HG02610 (cell line): ENCODE data around the gene HSH2D.
A peak's percentile ranks its signal among the peaks of the same experiment; 100 is the strongest.
"Not testable (repeated sequence)": the region's sequence is repeated elsewhere in the genome, so short reads cannot be mapped to it uniquely, and the experiment has no call there.

ENCODE experiments used
- ATAC-seq: cut with Tn5 transposase; IDR thresholded peaks from one replicate; pipeline ENCODE4 v1.9.1; 2021; ENCODE audit warnings: mild to moderate bottlenecking, moderate library complexity; ENCODE audit not compliant: unreplicated experiment

The HSH2D gene, protein sequence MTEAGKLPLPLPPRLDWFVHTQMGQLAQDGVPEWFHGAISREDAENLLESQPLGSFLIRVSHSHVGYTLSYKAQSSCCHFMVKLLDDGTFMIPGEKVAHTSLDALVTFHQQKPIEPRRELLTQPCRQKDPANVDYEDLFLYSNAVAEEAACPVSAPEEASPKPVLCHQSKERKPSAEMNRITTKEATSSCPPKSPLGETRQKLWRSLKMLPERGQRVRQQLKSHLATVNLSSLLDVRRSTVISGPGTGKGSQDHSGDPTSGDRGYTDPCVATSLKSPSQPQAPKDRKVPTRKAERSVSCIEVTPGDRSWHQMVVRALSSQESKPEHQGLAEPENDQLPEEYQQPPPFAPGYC

DNA sequence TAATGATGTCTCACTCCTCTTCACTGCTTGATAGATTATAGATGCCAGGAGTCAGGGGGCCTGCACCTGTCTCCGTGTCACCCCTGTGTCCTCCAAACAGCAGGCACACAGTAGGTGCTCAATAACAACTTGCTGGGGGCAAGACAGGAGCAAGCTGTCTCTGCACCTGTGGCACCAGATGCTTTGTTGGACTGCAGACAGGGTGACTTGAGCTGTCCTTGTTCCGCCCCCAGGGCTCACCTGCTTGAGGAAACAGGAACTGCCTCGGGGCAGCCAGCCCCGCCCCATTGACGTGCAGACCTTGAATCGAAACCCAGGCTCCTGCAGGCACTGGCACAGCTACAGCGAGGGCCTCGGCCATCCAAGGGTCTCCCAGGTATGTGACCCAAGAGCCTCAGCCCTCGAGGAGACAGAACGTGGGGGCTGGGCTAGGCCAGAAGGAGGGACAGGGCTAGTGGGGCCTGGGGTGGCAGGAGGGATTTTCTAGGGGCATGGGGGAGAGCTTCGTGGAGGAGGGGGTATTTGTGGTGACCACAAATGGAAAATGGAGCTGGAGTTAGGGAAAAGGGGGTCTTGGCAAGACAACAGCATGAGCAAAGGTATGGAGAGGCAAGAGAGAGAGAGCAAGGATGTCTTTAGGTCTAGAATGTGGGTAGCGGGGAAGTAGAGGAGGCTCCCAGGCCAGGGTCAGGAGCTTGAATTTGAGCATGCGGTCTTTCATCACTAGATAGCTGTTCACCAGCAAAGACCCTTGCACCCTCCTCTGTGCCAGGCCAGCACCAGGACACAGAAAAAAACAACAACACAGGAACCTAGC, at the start of gene HSH2D:
Gene HSH2D, plus strand, starts transcription at position 287 of the 817 bp plus-strand sequence. CDS start 5,066 bp downstream, outside the sequence.
- peak; percentile 49 for ATAC-seq

DNA sequence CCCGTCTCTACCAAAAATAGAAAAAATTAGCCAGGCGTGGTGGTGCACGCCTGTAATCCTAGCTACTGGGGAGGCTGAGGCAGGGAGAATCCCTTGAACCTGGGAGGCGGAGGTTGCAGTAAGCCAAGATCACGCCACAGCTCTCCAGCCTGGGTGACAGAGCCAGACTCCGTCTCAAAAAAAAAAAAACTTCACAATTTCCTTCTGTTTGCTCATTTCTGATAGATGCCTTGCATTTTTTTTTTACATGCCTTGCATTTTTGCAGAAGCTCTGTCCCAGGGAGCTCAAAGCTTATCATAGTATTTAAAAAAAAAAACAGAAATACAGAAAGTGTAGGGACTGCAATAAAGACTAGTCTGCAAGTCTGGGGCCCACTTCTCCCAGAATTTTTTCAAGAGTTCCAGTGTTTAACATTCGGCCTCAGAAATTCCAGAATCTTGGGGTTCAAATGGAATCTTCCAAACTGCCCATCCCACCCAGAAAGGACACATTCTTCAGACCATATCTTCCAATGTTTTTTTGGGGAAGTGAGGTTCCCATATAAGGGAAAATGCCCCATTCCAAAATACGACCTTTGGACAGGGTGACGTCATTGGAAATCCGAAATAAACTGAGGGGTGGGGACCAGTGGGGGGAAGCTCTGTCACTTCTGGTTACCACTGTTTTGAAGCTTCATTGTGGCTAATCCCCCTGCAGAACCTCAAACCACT, 49.0 kb upstream of the HSH2D start:
- no peak for ATAC-seq

DNA sequence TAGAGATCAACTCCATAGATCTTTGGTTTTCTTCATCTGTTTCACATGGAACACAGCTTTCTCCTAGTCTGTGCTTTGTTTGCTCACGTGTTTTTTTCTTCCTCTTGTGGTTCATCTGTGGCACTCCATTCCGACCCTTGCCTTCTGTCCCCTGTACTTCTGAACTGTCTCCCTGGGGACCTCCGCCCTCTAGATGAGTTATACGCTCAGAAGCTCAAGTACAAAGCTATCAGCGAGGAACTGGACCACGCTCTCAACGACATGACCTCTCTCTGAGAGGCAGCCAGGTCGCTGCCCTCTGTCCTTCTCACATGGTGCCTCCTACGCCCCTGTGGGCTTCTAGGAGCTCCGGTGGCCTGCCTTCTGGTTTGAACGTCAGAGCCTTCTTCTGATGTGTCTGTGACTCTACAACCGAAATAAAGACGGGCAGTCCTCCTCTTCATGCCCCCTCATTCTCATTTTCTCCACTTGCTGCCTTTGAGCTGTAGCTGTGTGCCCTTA, 48.4 kb upstream of the HSH2D start:
- ATAC-seq: no peak

DNA sequence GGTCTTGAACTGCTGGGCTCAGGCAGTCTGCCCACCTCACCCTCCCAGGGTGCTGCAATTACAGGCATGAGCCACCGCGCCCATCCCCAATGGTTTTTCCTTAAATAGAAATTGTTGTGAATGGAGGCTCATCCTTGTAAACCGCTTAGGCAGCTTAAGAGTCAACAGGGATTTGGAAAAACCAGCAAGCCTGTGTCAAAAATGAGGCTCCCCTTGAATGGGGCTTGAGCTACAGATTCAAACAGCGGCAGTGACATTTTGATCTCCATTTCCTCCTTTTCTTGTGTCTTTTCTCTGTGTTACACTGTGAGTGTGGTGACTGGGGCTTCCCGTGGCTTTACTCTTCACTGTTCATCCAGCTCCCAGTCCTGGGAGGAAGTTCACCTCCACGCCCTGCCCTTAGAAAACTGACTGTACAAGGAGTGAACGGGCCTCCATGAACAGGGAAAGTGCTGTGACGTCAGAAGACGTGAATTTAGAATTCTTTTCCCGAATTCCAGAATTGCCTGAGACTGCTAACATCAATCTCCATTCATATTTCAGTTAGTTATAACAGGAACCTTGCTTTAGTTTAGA, 47.1 kb upstream of the HSH2D start:
- ATAC-seq: no peak

DNA sequence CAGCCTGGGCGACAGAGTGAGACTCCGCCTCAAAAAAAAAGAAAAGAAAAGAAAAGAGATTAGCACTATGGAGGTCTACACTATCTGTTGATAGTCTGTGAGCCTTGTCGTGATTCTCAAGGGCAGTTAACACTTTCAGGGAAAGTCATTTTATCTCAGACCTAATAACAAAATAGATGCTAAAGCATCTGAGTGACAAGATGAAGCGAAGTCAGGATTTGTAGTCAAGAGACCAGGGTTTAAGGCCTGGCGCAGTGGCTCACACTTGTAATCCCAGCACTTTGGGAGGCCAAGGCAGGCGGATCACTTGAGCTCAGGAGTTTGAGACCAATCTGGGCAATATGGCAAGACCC, 45.1 kb upstream of the HSH2D start:
- ATAC-seq: no peak

DNA sequence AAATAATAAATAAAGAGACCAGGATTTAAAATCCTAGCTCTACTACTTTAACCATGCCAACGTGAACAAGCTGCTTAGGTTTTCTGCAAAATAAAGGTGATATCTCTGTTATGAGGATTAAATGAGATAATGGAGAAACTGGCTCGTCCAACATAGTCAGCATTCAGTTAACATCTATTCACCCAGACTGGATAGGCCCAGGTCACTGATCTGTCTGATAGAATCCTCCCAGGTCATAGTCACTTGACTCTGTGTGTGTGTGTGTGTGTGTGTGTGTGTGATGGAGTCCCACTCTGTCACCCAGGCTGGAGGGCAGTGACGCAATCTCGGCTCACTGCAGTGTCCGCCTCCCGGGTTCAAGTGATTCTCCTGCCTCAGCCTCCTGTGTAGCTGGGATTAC, 44.7 kb upstream of the HSH2D start:
- ATAC-seq: no peak

DNA sequence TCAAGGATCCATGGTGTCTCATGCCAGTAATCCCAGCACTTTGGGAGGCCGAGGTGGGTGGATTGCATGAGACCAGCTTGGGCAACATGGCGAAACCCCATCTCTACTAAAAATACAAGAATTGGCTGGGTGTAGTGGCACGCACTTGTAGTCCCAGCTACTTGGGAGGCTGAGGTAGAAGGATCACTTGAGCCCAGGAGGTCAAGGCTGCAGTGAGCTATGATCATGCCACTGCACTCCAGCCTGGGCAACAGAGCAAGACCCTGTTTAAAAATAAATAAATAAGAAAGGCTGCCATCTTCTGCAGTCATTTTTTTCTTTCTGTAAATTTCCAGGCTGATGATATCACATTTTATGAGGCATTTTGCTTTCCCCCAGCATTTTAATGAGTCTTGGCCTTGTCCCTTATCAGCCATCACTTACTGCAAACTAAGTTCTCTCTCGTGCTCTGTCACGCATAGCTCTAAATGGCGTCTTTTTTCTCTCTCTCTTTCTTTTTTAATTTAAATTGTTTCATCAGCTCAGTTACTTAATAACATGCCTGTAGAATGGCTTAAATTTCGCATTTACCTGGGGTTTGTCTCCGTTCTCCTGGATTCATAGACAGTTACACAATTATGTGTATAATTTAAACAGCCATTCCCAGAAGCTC, 44.0 kb upstream of the HSH2D start:
- not testable (repeated sequence) for ATAC-seq

DNA sequence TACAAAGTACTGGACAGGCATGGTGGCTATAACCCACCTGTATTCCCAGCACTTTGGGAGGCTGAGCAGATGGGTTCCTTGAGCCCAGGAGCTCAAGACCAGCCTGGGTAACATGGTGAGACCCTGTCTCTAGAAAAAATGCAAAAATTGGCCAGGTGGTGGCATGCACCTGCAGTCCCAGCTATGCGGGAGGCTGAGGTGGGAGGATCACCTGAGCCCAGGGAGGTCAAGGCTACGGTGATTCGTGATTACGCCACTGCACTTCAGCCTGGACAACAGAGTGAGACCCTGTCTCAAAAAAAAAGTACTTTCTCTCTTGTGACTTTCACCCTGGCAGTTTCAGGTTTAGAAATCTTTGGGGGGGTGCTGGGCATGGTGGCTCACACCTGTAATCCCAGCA, 43.0 kb upstream of the HSH2D start:
- ATAC-seq: no peak

DNA sequence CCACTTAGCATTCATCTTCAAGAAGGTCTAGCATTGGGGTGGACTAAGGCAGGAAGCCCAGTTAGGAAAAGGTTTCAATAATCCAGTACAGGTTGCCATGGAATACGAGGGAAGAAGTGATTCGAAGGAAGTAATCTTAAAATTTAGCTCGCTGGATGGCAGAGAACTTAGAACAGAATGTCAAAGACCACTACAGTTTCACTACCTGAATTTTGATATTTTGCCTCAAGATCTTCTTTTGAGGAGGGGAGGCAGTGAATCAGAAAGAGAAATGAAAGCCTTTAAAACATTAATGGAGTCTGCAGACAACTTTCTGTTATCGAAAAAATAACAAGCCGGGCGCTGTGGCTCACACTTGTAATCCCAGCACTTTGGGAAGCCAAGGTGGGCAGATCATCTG, 38.8 kb upstream of the HSH2D start:
- ATAC-seq: no peak

DNA sequence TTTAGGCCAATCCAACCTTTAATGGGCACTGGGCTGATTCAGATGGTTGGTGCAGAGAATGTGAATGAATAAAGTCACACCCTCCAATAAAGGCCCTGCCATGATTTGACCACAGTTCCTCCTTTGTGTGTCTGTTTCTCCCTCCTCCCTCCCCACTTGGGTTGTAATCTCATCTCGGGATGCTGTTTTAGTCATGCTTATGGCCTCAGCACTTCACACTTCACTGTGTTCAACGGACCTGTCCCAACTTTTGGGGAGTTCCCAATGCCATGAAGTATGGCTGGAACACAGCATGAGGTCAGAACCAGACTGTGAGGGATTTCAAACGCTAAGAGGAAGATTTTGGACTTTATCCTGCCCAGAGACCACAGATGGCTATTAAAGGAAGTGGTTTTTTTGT, 37.4 kb upstream of the HSH2D start:
- ATAC-seq: no peak

DNA sequence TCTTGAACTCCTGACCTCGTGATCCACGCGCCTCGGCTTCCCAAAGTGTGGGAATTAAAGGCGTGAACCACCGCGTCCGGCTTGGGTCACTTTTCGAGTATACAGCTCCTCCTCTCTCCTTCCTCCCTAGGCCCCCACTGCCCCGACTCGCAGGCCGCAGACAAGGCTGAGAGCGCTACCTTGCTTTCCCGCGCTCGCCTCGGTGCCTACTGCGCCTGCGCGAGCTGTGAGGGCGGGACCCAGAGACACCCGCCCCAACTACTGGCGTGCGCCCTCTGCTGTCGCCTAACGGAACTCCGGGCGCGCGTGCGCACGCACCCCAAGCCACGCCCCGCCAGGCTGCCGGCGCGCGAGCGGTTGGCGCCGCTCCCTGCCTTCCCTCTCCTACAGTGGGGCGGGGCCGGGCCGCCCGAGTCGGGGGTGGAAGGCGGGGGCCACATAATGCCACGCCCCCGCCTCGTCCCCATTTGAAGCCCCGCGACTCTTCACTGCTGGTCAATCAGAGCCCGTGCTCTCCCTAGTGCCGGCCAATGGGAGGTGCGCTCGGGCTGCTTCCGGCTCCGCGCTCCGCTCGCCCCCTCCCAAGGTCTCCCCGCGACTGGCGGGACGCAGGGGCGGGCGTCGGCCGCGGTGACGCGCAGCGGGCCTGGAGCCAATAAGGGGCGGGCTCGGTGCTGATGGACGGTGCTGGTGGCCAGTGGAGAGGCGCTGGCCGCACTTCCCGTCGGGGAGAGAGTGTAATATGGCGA, 32.2 kb upstream of the HSH2D start, which contains the start of gene RAB8A:
Gene RAB8A, plus strand, starts transcription at position 730 of the 749 bp plus-strand sequence. Its CDS starts 13 bp downstream, at position 743.
- ATAC-seq: peak; percentile 93

DNA sequence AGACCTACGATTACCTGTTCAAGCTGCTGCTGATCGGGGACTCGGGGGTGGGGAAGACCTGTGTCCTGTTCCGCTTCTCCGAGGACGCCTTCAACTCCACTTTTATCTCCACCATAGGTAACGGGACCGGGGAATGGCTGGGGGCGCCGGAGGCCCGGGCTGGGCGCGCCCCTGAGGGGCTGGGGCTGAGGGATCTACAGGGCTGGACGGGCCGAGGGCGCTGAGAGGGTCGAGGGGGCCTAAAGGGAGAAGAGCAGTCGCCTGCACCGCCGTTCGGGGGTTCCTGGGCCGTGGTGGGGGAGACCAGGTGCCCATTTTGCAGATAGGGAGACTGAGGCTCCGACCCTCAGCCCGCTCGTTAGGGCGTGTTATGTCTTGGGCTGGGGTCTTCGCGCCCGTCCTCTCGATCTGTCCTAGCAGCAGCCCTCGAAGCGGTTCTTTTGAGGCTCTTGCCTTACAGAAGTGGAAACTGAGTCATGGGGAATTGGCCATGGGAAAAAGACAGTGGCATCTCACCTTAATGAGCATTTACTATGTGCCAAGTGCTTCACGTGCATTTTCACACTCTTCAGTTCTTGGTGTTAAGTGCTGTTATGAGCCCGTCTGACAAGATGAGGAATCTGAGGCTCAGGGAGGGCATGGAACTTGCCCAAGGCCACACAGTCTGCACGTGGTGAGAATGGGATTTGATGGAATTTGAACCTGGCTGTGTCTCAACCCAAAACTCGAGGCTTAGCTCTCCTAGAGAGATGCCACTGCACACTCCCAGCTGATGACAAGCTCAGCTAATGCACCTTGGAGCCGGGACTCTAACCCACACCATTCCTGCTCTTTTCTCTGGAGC, 31.4 kb upstream of the HSH2D start:
- ATAC-seq: no peak

DNA sequence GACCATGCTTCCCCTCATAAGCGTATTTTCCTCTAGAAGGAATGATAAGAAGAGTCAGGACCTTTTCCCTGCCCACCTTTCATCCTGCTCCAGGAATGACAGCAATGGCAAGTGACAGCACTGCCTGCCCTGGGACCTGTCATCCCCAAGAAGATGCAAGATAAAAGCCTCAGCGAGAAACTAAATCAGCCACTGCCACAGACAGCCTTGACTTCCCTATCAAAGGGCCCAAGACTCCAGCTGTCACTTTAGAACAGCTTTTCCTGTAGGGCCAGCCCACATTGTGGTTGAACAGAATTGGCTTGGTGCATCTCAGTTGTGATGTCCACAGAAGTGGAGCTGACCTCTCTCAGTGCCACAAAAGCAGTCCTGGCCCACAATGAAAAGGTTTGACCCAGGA, 30.7 kb upstream of the HSH2D start:
- ATAC-seq: no peak

DNA sequence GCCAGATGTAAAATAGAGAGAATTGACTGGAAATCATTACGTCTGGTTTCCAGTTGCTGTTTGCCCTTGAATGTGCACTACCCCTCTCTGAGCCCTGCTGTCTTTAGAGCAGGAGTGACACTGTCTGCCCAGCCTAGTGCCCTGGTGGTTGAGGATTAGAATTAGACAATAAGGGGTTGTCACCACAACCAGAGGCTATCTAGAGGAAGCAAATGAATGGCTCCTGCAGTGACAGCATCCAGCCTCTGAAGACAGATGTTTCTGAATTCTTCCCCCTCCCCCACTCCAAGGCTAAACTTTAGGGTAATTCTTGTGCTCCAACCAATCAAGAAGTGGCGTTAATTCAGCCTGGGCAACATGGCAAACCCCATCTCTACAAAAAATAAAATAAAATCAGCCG, 29.8 kb upstream of the HSH2D start:
- ATAC-seq: no peak

DNA sequence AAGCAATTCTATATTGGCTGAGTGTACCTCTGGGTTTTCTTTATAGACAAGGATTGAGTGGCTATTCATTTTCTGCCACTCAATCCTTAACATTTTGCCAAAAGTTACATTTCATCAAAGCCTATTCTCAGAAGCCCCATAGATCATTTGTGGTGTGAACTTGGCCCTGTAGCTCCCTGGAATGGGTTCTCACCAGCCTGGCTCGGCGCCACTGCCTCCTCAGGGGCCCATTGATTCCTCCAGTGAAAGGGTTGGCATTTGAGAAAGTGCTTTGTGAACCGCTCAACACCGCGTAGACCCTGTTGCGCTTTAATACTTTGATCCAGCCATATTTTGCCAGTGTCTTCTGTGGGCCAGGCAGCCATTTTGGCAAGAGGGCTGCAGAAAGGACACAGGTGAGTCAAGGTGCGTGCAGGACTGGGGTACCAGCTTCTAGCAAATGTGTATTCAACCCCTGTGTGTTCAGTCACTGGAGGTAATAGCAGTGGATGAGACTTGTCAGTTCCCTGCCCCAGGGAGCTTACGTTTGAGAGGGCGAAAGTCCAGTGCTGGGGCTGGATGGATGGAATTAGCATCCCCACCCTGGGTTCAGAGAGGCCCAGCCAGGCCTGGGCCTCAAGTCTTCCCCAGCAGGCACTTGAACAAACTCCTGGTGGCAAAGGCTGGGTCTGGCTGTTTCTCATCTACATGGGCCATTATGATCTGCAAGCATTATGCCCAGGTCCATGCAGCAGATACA, 28.0 kb upstream of the HSH2D start:
- no peak for ATAC-seq

DNA sequence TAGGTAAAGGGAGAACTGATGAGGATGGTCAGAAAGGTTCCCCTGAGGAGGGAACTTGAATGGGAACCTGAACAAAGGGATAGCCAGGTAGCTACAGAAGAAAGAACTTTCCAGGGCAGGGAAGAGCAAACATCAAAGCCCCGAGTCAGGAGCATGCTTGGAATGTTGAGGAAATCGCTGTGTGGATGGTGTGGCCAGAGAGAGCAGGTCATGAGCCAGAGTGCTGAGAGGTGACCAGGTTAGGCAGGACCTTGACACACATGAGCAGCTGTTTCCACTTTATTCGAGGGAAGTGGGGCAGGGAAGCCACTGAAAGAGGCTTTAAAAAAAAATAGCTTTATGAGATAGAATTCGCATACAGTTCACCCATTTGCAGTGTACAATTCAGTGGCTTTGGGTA, 27.4 kb upstream of the HSH2D start:
- no peak for ATAC-seq

DNA sequence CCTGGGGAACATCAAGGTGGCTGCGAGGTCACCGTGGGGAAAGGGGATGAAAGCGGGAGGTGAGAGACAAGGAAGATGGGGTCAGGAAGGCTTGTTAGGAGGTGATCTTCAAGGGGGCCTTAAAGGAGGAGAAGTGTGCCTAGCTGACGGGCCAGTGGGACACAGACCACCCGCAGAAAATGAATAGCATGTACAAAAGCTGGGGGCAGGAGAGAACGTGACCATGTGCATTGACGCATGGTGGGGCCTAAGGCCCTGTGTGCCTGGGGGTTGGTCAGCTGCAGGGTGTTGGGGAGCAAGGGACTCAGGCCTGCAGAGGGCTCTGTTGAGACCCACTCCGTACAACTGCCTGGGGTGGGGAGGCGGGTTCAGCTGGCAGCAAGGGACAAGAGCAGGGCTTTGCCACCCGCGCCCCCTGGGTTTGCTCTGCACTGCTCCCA, 25.9 kb upstream of the HSH2D start:
- no peak for ATAC-seq

DNA sequence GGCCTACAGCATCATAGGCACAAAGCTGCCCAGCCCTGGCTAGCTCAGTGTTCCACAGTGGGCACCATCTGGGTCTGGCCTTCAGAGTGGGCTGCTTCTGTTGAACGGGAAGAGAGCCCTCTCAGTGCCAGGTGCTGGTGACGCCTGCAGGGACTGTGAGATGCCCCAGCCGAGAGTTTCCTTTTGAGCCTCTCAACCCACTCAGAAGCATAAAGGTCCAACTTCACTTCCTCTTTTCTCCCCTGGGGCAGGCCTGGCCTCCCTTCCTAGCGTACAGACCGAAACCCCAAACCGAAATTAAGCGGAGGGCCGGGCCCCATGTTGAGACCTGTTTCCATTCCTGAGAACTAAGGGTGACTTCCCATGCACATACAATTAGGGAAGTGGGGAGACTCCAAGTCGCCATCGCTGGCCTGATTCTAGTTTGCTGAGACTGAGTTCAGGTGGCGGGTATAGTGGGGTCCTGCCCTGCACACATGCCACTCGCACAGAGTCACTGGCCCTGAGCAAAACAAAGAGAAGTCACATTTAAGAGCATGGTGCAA, 24.9 kb upstream of the HSH2D start:
- ATAC-seq: peak; percentile 81
